ENCODE measurements around the gene NFATC4. TPM values are rescaled to one million over a fixed set of nuclear protein-coding genes. Genes with fewer than 3 reads are reported as not detected.
"Not testable (repeated sequence)": the region's sequence is repeated elsewhere in the genome, so short reads cannot be mapped to it uniquely, and the experiment has no call there.

Gene NFATC4
- total and polyA plus RNA-seq, 5 donors from 2014 or later = not detected

DNA sequence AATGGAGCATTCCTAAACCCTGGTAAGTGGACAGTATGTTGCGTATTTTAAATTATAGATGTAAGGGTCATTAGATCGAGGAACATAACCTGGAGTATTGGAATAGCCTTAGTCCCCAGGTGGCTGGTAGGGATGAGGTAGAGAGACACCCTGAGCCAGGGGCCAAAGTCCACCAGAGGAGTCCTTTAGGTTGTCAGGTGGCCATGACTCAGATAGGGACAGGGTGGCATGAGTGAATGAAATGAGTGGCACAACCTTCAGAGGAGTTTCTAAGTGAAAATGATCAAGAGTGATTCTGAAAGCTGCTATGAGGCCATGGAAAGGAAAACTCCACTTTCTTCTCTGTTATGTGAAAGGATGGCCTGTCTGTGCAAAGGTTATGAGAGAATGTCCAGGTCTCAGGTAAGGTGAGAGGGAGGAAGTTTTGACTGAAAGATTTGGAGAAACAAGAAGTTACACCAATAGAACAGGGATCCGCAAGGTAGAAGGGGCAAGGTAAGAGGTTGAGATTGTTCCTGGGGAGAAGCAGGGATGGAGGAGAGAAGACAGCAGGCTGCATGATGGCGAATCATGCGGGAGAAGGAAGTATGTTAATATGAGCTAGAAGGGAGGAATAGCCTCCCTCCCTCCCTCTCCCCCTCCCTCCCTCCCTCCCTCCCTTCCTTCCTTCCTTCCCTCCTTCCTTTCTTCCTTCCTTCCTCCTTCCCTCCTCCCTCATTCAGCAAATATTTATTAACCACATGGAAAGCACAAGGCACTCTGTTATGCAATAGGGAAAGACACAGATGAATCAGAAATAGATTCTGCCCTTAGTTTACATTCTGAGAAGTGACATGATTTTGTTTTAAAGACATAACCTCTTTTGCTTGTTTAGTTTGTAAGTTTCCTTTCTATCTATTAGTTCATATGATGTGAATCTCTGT, 14.2 kb upstream of the NFATC4 start:
- peaks cover 4% of the 10 kb centered on the region for H3K36me3 Mint-ChIP-seq
- no peaks in the 10 kb centered on the region for H3K36me3 ChIP-seq (ENCODE audit: control insufficient read depth, insufficient read depth, low read length)
- H3K4me3 ChIP-seq (ENCODE audit: low read depth, low read length) = no peak overlapping the region
- no peak for ATAC-seq (ENCODE audit: low read depth in 2 of 2)
- H3K4me1 Mint-ChIP-seq = peaks cover 0 to 3% (median 0%) of the 10 kb centered on the region in 4 donors
- H3K27me3 Mint-ChIP-seq = peaks cover 39% of the 10 kb centered on the region
- H3K4me1 ChIP-seq (ENCODE audit: control insufficient read depth, insufficient read depth, low read length, poor library complexity, severe bottlenecking) = no peaks in the 10 kb centered on the region
- no peak overlapping the region for H3K27ac ChIP-seq (ENCODE audit: insufficient read depth, low read length, poor library complexity, severe bottlenecking)
- H3K4me3 Mint-ChIP-seq = no peak overlapping the region
- peaks cover 23% of the 10 kb centered on the region for H3K27me3 ChIP-seq (ENCODE audit: control insufficient read depth, insufficient read depth, low read length)
- H3K9me3 Mint-ChIP-seq = no peaks in the 10 kb centered on the region
- no peak for DNase-seq
- H3K9me3 ChIP-seq (ENCODE audit: control insufficient read depth in 2 of 2, low read length in 2 of 2) = no peaks in the 10 kb centered on the region
- peak overlapping the region in 1 of 3 donors; percentile 16 for H3K27ac Mint-ChIP-seq

GRCh38 chr14:24354482-24354825, 13.5 kb upstream of the NFATC4 start:
- not testable (repeated sequence) for H3K4me3 Mint-ChIP-seq; H3K27ac ChIP-seq (ENCODE audit: insufficient read depth, low read length, poor library complexity, severe bottlenecking); H3K9me3 ChIP-seq (ENCODE audit: control insufficient read depth in 2 of 2, low read length in 2 of 2); H3K4me1 ChIP-seq (ENCODE audit: control insufficient read depth, insufficient read depth, low read length, poor library complexity, severe bottlenecking); H3K27ac Mint-ChIP-seq; H3K36me3 ChIP-seq (ENCODE audit: control insufficient read depth, insufficient read depth, low read length); H3K9me3 Mint-ChIP-seq; H3K4me1 Mint-ChIP-seq; H3K4me3 ChIP-seq (ENCODE audit: low read depth, low read length); H3K36me3 Mint-ChIP-seq; ATAC-seq (ENCODE audit: low read depth in 2 of 2); DNase-seq
- H3K27me3 Mint-ChIP-seq = peaks cover 39% of the 10 kb centered on the region
- H3K27me3 ChIP-seq (ENCODE audit: control insufficient read depth, insufficient read depth, low read length) = peaks cover 22% of the 10 kb centered on the region

DNA sequence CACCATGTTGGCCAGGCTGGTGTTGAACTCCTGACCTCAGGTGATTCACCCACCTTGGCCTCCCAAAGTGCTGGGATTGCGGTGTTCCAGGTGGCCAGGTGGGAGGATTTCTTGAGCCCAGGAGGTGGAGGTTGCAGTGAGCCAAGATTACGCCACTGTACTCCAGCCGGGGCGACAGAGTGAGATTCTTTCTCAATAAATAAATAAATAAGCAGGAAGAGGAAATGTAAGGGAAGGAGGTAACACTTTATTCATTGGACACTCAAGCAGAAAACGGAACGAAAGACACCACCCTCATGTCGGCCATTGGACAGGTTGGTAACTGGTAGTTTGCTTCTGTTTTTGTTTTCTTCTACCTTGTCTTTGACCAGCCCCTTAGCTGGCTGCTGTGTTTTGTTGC, 13.0 kb upstream of the NFATC4 start:
- Mint-ChIP-seq H3K27me3 (peaks cover 37% of the 10 kb centered on the region), H3K36me3 (no peaks in the 10 kb centered on the region), H3K9me3 (peaks cover 0 to 6% (median 0%) of the 10 kb centered on the region in 7 donors), H3K4me1 (peaks cover 0 to 3% (median 0%) of the 10 kb centered on the region in 4 donors), H3K4me3 (no peak overlapping the region), H3K27ac (no peak overlapping the region)
- ATAC-seq (ENCODE audit: low read depth in 2 of 2) (no peak), DNase-seq (no peak)
- no peaks in the 10 kb centered on the region for H3K9me3 ChIP-seq (ENCODE audit: control insufficient read depth in 2 of 2, low read length in 2 of 2)
- H3K36me3 ChIP-seq (ENCODE audit: control insufficient read depth, insufficient read depth, low read length) = no peaks in the 10 kb centered on the region
- no peak overlapping the region for H3K4me3 ChIP-seq (ENCODE audit: low read depth, low read length)
- H3K4me1 ChIP-seq (ENCODE audit: control insufficient read depth, insufficient read depth, low read length, poor library complexity, severe bottlenecking) = no peaks in the 10 kb centered on the region
- H3K27me3 ChIP-seq (ENCODE audit: control insufficient read depth, insufficient read depth, low read length) = peaks cover 21% of the 10 kb centered on the region
- H3K27ac ChIP-seq (ENCODE audit: insufficient read depth, low read length, poor library complexity, severe bottlenecking) = no peak overlapping the region

GRCh38 chr14:24356208-24356607, 11.8 kb upstream of the NFATC4 start:
- Mint-ChIP-seq H3K27ac (no peak overlapping the region), H3K4me3 (no peak overlapping the region), H3K9me3 (peaks cover 0 to 6% (median 3%) of the 10 kb centered on the region in 7 donors), H3K27me3 (peaks cover 35% of the 10 kb centered on the region), H3K36me3 (no peaks in the 10 kb centered on the region), H3K4me1 (peaks cover 0 to 3% (median 0%) of the 10 kb centered on the region in 4 donors)
- H3K36me3 ChIP-seq (ENCODE audit: control insufficient read depth, insufficient read depth, low read length) = no peaks in the 10 kb centered on the region
- no peaks in the 10 kb centered on the region for H3K4me1 ChIP-seq (ENCODE audit: control insufficient read depth, insufficient read depth, low read length, poor library complexity, severe bottlenecking)
- H3K9me3 ChIP-seq (ENCODE audit: control insufficient read depth in 2 of 2, low read length in 2 of 2) = no peaks in the 10 kb centered on the region
- peaks cover 20% of the 10 kb centered on the region for H3K27me3 ChIP-seq (ENCODE audit: control insufficient read depth, insufficient read depth, low read length)
- H3K27ac ChIP-seq (ENCODE audit: insufficient read depth, low read length, poor library complexity, severe bottlenecking) = no peak overlapping the region
- ATAC-seq (ENCODE audit: low read depth in 2 of 2) (no peak), DNase-seq (no peak)
- no peak overlapping the region for H3K4me3 ChIP-seq (ENCODE audit: low read depth, low read length)

GRCh38 chr14:24360281-24360680, 7.7 kb upstream of the NFATC4 start:
- Mint-ChIP-seq H3K4me3 (no peak overlapping the region), H3K9me3 (peaks cover 0 to 6% (median 3%) of the 10 kb centered on the region in 7 donors), H3K36me3 (no peaks in the 10 kb centered on the region), H3K4me1 (peaks cover 0 to under 1% (median under 1%) of the 10 kb centered on the region in 4 donors), H3K27ac (peak overlapping the region in 1 of 3 donors; percentile 43), H3K27me3 (peaks cover 46% of the 10 kb centered on the region)
- no peaks in the 10 kb centered on the region for H3K9me3 ChIP-seq (ENCODE audit: control insufficient read depth in 2 of 2, low read length in 2 of 2)
- H3K4me3 ChIP-seq (ENCODE audit: low read depth, low read length) = no peak overlapping the region
- no peak overlapping the region for H3K27ac ChIP-seq (ENCODE audit: insufficient read depth, low read length, poor library complexity, severe bottlenecking)
- no peaks in the 10 kb centered on the region for H3K36me3 ChIP-seq (ENCODE audit: control insufficient read depth, insufficient read depth, low read length)
- no peaks in the 10 kb centered on the region for H3K4me1 ChIP-seq (ENCODE audit: control insufficient read depth, insufficient read depth, low read length, poor library complexity, severe bottlenecking)
- ATAC-seq (ENCODE audit: low read depth in 2 of 2) (no peak), DNase-seq (no peak)
- peaks cover 30% of the 10 kb centered on the region for H3K27me3 ChIP-seq (ENCODE audit: control insufficient read depth, insufficient read depth, low read length)

GRCh38 chr14:24361326-24361725, 6.7 kb upstream of the NFATC4 start:
- DNase-seq (no peak), ATAC-seq (ENCODE audit: low read depth in 2 of 2) (no peak)
- Histone ChIP-seq H3K27ac (ENCODE audit: insufficient read depth, low read length, poor library complexity, severe bottlenecking) (no peak overlapping the region), H3K36me3 (ENCODE audit: control insufficient read depth, insufficient read depth, low read length) (no peaks in the 10 kb centered on the region), H3K9me3 (ENCODE audit: control insufficient read depth in 2 of 2, low read length in 2 of 2) (no peaks in the 10 kb centered on the region), H3K4me1 (ENCODE audit: control insufficient read depth, insufficient read depth, low read length, poor library complexity, severe bottlenecking) (peaks cover 10% of the 10 kb centered on the region), H3K27me3 (ENCODE audit: control insufficient read depth, insufficient read depth, low read length) (peaks cover 34% of the 10 kb centered on the region), H3K4me3 (ENCODE audit: low read depth, low read length) (no peak overlapping the region)
- Mint-ChIP-seq H3K4me1 (peaks cover 0 to 10% (median 7%) of the 10 kb centered on the region in 4 donors), H3K36me3 (no peaks in the 10 kb centered on the region), H3K27ac (no peak overlapping the region), H3K4me3 (no peak overlapping the region), H3K27me3 (peaks cover 57% of the 10 kb centered on the region), H3K9me3 (peaks cover 0 to 6% (median 3%) of the 10 kb centered on the region in 7 donors)

GRCh38 chr14:24362241-24362960, 5.6 kb upstream of the NFATC4 start:
- no peak for DNase-seq
- H3K27ac Mint-ChIP-seq = no peak overlapping the region
- Histone ChIP-seq H3K27me3 (ENCODE audit: control insufficient read depth, insufficient read depth, low read length) (peaks cover 37% of the 10 kb centered on the region), H3K4me3 (ENCODE audit: low read depth, low read length) (no peak overlapping the region), H3K9me3 (ENCODE audit: control insufficient read depth in 2 of 2, low read length in 2 of 2) (no peaks in the 10 kb centered on the region), H3K27ac (ENCODE audit: insufficient read depth, low read length, poor library complexity, severe bottlenecking) (no peak overlapping the region), H3K36me3 (ENCODE audit: control insufficient read depth, insufficient read depth, low read length) (no peaks in the 10 kb centered on the region), H3K4me1 (ENCODE audit: control insufficient read depth, insufficient read depth, low read length, poor library complexity, severe bottlenecking) (peaks cover 21% of the 10 kb centered on the region)
- no peak overlapping the region for H3K4me3 Mint-ChIP-seq
- H3K27me3 Mint-ChIP-seq = peaks cover 63% of the 10 kb centered on the region
- peaks cover 0 to 6% (median 3%) of the 10 kb centered on the region in 7 donors for H3K9me3 Mint-ChIP-seq
- ATAC-seq (ENCODE audit: low read depth in 2 of 2) = no peak
- peaks cover 0 to 18% (median 12%) of the 10 kb centered on the region in 4 donors for H3K4me1 Mint-ChIP-seq
- no peaks in the 10 kb centered on the region for H3K36me3 Mint-ChIP-seq
